Measurements from ENCODE around the gene SLC12A6.
"Not testable (repeated sequence)": the region's sequence is repeated elsewhere in the genome, so short reads cannot be mapped to it uniquely, and the experiment has no call there.

SLC12A6 gene

GRCh38 chr15:34357653-34358052, 20.1 kb upstream of the SLC12A6 start:
- DNase-seq (ENCODE audit: low spot score) = no peak

DNA sequence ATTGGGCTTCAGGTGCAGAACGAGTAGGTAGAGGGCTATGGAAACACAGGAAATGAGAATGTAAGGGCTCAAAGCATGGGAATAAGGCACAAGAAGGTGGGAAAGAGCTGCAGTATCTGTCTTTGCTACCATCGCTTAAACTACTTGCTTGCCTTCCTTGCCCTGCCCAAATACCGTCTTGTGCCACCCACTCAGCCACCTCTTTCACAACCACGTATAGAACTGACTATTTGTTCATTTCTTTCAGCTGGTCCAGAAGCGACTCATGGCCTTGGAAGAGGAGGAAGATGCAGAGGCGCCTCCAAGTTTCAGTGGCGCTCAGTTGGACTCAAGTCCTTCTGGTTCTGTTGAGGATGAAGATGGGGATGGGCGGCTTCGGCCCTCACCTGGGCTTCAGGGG, 17.7 kb upstream of the SLC12A6 start:
- no peak for DNase-seq (ENCODE audit: low spot score)

DNA sequence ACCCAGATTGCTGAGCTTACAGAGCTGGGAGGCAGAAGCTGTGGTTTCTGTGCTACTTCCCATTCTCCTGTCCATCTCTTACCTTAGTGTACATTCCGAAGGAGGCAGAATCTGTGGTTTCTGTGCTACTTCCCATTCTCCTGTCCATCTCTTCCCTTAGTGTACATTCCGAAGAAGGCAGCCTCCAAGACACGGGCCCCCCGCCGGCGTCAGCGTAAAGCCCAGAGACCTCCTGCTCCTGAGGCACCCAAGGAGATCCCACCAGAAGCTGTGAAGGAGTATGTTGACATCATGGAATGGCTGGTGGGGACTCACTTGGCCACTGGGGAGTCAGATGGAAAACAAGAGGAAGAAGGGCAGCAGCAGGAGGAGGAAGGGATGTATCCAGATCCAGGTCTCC, 16.7 kb upstream of the SLC12A6 start:
- no peak for DNase-seq (ENCODE audit: low spot score)

DNA sequence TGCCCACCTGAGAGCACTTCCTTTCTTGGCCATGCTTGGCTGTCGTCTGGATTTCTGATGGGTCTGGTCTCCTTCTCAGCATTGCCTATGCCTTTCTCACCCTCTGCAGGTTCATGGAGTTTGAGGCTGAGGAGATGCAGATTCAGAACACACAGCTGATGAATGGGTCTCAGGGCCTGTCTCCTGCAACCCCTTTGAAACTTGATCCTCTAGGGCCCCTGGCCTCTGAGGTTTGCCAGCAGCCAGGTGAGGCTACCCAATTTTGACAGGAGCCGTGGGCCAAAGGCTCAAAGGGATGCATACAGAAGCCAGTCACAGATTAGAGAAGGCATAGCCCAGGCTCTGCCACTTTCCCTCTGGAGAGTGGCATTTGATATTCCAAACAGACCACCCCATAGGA, 16.0 kb upstream of the SLC12A6 start:
- no peak for DNase-seq (ENCODE audit: low spot score)

DNA sequence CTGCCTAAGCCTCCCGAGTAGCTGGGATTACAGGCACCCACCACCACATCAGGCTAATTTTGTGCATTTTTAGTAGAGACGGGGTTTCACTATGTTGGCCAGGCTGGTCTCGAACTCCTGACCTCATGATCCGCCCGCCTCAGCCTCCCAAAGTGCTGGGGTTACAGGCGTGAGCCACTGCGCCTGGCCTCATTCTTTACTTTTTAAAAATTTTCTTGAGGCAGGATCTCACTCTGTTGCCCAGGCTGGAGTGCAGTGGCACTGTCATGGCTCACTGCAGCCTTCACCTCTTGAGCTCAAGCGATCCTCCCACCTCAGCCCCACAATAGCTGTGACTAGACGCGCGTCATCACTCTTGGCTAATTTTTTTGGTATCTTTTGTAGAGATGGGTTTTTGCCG, 15.4 kb upstream of the SLC12A6 start:
- not testable (repeated sequence) for DNase-seq (ENCODE audit: low spot score)

DNA sequence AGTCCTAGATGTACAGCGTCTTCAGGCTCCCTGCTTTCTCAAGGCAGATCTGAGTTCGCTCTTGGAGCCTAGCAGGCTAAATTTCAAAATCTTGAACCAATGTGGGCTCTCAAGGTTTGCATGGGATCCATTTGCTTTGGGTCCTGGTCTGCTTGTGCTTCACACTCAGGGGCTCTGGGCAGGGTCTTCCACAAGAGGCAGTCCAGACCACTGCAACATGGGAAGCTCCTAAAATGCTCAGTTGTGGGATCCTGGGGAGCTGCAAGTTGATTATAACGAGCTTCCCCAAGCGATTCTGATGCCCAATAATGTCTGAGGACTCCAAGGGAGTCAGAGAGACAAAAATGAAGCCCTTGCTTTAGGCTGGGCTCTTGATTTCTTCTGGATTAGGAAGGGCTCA, 12.2 kb upstream of the SLC12A6 start:
- no peak for DNase-seq (ENCODE audit: low spot score)

GRCh38 chr15:34348735-34349300, 11.2 kb upstream of the SLC12A6 start:
- DNase-seq (ENCODE audit: low spot score) = no peak

DNA sequence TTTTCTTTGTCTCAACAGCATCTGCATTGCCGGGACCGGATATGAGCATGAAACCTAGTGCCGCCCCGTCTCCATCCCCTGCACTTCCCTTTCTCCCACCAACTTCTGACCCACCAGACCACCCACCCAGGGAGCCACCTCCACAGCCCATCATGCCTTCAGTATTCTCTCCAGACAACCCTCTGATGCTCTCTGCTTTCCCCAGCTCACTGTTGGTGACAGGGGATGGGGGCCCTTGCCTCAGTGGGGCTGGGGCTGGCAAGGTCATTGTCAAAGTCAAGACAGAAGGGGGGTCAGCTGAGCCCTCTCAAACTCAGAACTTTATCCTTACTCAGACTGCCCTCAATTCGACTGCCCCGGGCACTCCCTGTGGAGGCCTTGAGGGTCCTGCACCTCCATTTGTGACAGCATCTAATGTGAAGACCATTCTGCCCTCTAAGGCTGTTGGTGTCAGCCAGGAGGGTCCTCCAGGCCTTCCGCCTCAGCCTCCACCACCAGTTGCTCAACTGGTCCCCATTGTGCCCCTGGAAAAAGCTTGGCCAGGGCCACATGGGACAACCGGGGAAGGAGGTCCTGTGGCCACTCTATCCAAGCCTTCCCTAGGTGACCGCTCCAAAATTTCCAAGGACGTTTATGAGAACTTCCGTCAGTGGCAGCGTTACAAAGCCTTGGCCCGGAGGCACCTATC, 10.5 kb upstream of the SLC12A6 start:
- DNase-seq (ENCODE audit: low spot score) = no peak

DNA sequence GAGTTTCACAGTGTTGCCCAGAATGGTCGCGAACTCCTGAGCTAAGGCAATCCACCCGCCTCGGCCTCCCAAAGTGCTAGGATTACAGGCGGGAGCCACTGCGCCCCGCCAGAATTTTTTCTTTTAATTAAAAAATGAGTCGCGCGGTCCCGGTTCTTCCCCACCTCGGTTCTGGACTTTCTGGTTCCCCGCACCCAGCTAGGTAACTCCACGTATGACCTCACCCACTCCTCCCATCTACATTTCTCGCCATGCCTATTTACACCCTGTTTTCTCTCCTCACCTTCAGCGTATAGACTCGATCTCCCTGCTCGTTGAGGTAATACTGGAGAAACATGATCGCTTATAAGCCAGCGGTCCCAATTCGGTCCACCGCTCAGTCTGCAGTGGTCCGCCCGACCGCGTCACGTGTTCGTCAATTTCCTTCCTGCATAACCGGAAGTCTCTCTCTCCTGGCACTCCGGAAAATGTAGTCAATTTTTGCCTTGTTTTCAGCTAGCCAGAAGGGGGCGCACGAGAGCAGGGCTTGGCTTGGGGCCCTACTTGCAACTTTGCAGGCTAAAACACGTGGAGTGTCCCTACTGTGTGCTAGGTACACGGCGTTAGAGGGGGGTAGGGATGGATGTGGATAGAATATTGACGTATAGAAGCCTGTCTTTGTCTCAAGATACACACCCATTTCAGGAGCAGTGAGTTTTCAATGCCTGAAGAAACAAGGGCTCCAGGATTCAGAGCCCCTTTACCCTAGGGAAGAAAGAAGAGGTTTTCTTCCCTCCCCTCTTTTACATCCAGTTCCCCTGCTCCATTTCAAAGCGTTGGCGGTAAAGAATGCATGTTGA, 5.4 kb upstream of the SLC12A6 start, which contains the start of the genes NOP10 and NUTM1:
Gene NOP10, minus strand, starts transcription at position 400 of the 839 bp plus-strand sequence. Its CDS starts 63 bp downstream, at position 337.
Gene NUTM1, plus strand, starts transcription at position 579 of the 839 bp plus-strand sequence. CDS start 382 bp downstream, outside the sequence.
- peak; percentile 92 for DNase-seq (ENCODE audit: low spot score)

- not testable (repeated sequence) for DNase-seq (ENCODE audit: low spot score)
These were observed 4.7 kb upstream of the SLC12A6 start for GRCh38 chr15:34342213-34342736.

GRCh38 chr15:34341381-34342212, 4.0 kb upstream of the SLC12A6 start:
- DNase-seq (ENCODE audit: low spot score) = no peak

DNA sequence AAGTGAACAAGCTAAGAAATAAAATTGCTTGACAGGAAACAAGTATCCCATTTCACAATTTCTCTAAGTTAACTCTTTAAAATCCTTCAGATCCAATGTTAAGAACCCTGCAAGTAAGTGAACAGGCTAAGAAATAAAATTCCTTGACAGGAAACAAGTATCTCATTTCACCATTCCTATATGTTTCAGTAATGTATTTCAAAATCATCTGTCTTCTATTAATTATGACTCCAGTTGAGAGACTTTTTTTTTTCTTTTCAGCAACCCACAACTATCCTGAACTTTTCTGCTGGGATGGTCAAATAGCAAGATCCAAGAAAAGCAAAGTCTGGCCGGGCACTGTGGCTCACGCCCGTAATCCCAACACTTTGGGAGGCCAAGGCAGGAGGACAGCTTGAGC, 2.4 kb upstream of the SLC12A6 start:
- no peak for DNase-seq (ENCODE audit: low spot score)

DNA sequence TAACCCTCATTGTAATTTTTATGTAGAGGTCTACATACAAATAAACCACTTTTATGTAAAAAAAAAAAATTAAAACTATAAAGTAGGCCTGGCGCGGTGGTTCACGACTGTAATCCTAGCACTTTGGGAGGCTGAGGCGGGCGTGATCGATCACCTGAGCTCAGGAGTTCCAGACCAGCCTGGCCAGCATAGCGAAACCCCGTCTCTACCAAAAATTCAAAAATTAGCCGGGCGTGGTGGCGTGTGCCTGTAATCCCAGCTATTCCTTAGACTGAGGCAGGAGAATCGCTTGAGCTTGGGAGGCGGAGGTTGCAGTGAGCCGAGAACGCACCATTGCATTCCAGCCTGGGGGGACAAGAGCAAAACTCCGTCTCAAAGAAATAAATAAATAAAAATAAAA, 766 bp upstream of the SLC12A6 start:
- no peak for DNase-seq (ENCODE audit: low spot score)

DNA sequence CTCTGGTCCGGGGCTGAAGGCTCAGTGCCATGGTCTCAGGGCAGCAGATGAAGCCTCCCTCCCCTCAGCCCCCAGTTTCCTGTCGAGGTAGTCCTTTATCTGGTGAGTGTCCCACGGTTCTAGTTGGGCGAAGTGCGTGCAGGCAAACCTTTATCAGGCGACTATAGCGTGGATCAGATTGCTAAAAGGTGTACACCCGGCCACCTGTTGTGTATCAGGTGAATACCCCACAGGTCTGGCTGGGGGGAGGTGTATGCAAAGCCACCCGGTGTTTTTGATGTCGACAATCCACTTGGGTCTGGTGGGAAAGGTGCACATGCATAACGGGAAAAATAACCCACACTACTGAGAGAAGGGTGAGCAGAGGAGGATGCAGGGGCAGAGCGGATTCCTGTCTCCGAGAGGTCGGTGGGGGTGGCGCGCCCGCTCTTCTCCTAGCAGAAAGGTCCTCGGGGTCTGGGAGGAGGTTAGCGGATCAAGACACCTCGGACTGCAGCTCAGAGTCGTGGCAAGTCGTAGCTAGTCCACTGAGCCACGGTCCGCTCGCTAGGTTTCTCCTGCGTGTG, 507 bp downstream of the SLC12A6 start:
- no peak for DNase-seq (ENCODE audit: low spot score)

DNA sequence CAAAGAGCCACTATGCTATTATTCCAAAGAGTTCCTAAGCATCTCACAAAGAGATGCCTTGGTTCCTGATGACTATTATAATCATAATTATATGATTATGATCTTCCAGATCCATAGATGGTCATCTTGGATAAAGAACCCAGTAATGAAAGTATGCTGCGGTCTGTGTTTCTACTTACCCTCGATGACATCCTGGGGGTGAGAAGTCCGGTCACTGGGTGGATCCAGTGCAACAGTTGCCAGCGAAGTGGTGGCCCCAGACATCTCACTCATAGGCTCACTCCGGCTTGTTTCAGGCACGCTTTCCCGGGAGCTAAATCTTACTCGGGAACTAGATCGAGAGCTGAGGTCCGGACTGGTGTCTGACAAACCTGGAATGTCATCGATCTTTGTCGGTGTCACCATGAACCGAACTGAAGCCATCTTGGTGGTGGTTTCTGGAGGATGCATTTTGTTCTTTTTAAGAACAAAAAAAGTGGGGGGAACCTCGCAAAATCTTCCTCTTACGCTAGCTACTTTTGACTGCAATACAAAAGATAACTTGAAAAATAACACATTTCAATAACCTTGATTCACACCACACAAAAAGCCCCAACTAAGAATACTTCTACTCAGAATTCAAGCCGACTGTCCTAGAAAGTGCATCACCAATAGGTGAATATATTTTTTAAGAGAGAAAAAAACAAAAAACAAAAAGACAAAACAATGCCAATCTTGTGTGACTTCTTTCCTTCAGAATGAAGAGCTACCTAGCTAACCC, 1.2 kb downstream of the SLC12A6 start:
- DNase-seq (ENCODE audit: low spot score) = peak; percentile 5

GRCh38 chr15:34335176-34336032, 2.2 kb downstream of the SLC12A6 start:
- DNase-seq (ENCODE audit: low spot score) = peak; percentile 19

- no peak for DNase-seq (ENCODE audit: low spot score)
These were observed 2.9 kb downstream of the SLC12A6 start for GRCh38 chr15:34334672-34335071.

DNA sequence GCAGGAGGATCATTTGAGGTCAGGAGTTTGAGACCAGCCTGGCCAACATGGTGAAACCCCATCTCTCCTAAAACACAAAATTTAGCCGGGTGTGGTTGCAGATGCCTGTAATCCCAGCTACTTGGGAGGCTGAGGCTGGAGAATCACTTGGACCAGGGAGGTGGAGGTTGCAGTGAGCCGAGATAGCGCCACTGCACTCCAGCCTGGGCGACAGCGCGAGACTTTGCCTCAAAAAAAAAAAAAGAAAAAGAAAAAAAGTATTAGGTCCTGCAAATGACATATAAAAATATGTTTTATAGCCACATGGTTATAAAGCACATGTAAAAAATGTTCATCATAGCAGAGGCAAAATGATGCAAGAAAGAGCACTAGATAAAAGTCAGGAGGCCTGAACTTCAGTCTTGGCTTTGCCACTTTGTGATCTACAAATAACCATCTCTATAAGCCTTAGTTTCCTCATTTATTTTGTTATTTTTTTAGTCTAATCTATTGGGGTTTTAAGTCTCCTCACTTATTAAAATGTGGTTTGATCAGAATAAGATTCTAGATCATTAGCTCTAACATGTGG, 4.9 kb downstream of the SLC12A6 start:
- no peak for DNase-seq (ENCODE audit: low spot score)

DNA sequence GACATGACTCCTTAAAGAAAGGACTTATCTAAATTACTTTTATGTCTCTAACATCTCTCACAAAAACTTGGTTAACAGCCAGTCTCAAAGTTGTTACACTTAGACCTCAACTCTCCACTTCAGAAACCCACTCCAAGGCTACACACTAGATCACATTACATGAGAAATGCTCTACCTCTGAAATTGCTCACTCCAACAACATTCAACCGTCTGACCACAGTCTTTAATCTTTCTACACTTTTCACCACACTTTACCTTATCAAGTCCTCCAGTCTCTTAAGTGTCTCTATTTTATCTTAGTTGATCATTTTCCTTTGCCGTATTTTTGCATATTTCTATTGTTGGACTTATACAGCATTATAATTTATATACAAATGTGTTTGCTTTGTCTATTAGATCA, 5.8 kb downstream of the SLC12A6 start:
- no peak for DNase-seq (ENCODE audit: low spot score)

All from globus pallidus (tissue), 1 donor.